Myometrial cell (primary cell): ENCODE results near the gene ACADSB. TPM values are rescaled to one million over a fixed set of nuclear protein-coding genes. Genes with fewer than 3 reads are reported as not detected.

Experiments
- total RNA-seq: library from RNA; depleted of rRNA; stranded (reverse); fragments of >200 nt; gene quantifications from 2 replicates; pipeline ENCODE4 v1.2.3, GENCODE V29; 2015

ACADSB gene
- 4.3 and 4.8 TPM in 2 replicates for total RNA-seq

GRCh38 chr10:123008355-123009104 lies at the start of gene ACADSB, which contains the start of gene IKZF5:
ACADSB (plus strand) TSS chr10:123009006; CDS start chr10:123009030, 24 bp downstream.
IKZF5 (minus strand) TSS chr10:123008795; CDS start chr10:122998625, 10,170 bp downstream.

GRCh38 chr10:122980209-122981065 lies 28.4 kb upstream of the ACADSB start, which contains the start of gene PSTK:
PSTK (plus strand) TSS chr10:122980401; CDS start chr10:122980480, 79 bp downstream.

Other genes starting within 250 kb of the ACADSB start
- gene CUZD1, start 163.1 kb upstream of the ACADSB start, total RNA-seq = 0.18 and 0.29 TPM in 2 replicates
- gene FAM24B, start 129.4 kb upstream of the ACADSB start, total RNA-seq = 4.0 and 7.4 TPM in 2 replicates
- gene FAM24A, start 98.4 kb upstream of the ACADSB start, total RNA-seq = not detected in 2 replicates
- 4.6 and 4.9 TPM in 2 replicates for gene C10orf88, start 54.8 kb upstream of the ACADSB start, total RNA-seq
- gene PSTK, start 28.6 kb upstream of the ACADSB start, total RNA-seq = 1.6 and 3.2 TPM in 2 replicates
- 1.9 and 2.0 TPM in 2 replicates for gene IKZF5, start 211 bp upstream of the ACADSB start, total RNA-seq
- gene HMX3, start 127.0 kb downstream of the ACADSB start, total RNA-seq = not detected in 2 replicates
- gene HMX2, start 139.1 kb downstream of the ACADSB start, total RNA-seq = not detected in 2 replicates
- 142 and 222 TPM in 2 replicates for gene BUB3, start 145.4 kb downstream of the ACADSB start, total RNA-seq